Fibroblast of pulmonary artery (primary cell): Measurements from ENCODE around the gene TMEM132D.

Source experiments
- DNase-seq: peaks from one replicate; pipeline ENCODE4 v3.0.0-alpha.2; 2010; ENCODE audit warnings: low read depth
- H3K4me3 ChIP-seq: replicated peaks from 2 replicates; pipeline ENCODE4 v1.5.1; 2011; ENCODE audit warnings: low read depth, mild to moderate bottlenecking, control low read depth, low read length, moderate library complexity
- TF ChIP-seq, protein P1 (sequence below): IDR thresholded peaks from 2 replicates; pipeline ENCODE4 v1.5.1; 2011; ENCODE audit warnings: mild to moderate bottlenecking, control low read depth, low read length, inconsistent platforms; ENCODE audit errors: missing control alignments

Gene TMEM132D

DNA sequence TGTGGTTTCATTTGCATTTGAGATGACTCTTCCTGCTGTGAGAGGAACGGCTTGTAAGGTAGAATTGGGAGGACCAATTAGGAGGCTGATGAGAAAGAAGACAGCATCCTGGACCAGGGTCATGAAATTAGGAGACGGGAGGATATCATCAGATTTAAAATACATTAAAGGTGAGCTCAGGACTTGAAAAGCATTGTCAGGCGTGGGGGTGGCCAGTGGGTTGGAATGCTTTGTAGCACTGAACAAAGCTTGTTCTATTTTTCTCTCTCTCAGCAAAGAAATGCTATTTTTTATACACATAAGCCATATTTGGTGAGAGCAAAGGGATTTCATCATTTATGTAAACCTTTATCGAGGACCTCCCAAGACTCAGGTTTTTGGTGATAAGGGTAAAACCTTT is 157.5 kb downstream of the TMEM132D start:
- DNase-seq = no peak
- TF ChIP-seq, protein P1, sequence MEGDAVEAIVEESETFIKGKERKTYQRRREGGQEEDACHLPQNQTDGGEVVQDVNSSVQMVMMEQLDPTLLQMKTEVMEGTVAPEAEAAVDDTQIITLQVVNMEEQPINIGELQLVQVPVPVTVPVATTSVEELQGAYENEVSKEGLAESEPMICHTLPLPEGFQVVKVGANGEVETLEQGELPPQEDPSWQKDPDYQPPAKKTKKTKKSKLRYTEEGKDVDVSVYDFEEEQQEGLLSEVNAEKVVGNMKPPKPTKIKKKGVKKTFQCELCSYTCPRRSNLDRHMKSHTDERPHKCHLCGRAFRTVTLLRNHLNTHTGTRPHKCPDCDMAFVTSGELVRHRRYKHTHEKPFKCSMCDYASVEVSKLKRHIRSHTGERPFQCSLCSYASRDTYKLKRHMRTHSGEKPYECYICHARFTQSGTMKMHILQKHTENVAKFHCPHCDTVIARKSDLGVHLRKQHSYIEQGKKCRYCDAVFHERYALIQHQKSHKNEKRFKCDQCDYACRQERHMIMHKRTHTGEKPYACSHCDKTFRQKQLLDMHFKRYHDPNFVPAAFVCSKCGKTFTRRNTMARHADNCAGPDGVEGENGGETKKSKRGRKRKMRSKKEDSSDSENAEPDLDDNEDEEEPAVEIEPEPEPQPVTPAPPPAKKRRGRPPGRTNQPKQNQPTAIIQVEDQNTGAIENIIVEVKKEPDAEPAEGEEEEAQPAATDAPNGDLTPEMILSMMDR = no peak
- H3K4me3 ChIP-seq = no peak overlapping the region

DNA sequence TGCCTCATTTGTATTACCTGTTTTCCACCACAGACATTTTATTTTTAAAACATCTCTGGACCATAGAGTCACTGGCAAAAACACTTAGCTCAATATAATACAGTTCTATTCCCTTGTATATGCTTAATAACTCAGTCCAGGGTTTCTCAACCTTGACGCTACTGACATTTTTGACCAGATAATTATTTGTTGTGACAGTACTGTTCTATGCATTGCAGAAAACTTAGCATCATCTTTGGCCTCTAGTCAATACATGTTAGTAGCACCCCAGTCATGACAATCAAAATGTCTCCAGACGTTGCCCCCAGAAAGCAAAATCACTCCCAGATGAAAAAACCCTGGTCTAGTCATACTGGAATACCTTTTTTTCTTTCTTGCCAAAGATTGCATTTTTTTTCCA is 174.7 kb downstream of the TMEM132D start:
- DNase-seq = no peak
- TF ChIP-seq, protein P1 = no peak
- no peak overlapping the region for H3K4me3 ChIP-seq

DNA sequence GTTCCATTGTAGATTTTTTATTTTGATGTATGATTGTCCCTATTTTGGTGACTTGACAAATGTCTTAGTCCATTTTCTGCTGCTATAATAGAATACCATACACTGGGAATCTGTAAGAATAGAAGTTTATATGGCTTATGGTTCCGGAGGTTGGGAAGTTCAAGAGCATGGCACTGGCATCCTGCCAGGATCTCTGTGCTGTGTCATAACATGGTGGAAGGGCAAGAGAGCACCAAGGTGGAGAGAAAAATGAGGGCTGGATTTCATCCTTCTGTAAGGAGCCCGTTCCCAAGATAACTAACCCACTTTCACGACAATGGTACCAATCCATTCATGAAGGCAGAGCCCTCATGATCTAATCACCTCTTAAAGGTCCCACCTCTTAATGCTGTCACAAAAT is 176.7 kb downstream of the TMEM132D start:
- no peak overlapping the region for H3K4me3 ChIP-seq
- DNase-seq = no peak
- TF ChIP-seq, protein P1 = no peak

DNA sequence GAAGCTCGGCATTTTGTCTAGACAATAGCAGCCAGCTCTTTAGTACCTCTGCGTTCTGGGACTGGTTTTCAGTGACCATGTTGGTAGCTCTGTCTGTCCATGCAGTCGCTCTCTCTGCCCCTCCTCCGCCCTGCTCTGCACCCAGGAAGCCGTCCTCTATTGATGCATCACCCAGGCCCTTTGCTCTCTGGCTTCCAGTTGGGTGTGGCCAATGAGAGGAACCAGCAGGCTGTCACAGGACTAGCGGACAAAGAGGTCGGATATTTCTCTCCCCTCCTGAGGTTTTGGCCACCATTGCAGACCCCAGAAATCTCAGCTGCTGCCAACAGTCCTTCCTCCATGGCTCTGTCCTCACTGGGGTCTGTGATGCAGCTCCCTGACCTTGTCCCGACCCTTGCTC is 180.6 kb downstream of the TMEM132D start:
- H3K4me3 ChIP-seq = no peak overlapping the region
- no peak for DNase-seq
- TF ChIP-seq, protein P1 = no peak

DNA sequence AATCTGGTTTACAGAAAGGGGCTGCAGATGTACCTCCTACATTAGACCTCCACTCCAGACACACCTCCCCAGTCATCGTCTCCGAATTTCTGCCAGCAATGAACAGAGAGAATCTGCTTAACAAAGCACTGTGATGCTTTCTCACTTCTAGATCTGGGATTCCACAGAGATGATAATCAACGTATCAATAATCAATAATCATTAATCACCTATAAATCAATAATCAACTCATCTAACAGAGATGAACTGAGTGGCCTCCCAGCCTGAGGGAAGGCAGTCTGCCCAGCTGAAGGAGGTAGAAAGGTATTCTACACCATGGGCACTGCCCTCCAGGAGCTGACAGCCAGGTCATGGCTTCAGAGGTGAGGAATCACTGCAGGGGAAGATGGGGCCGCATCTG is 183.2 kb downstream of the TMEM132D start:
- DNase-seq = no peak
- TF ChIP-seq, protein P1 = no peak
- H3K4me3 ChIP-seq = no peak overlapping the region

DNA sequence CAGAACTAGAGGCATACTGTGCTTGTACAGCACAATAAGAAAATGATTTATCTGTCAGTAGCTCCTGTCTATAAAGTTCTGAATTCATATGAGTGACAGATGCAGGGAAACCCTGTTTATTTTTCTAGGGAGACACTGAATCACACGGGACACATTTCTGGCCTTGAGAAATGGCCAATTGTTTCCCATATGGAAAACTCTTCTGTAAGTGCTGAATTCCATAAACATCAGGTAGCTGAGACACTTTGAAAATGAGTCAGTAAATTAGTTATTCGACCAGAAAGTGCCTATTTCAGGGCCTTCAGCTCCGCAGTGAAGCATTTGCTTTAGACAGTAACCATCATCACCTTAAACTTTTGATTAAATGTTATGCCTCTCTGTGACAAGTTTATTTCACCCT is 184.4 kb downstream of the TMEM132D start:
- no peak for DNase-seq
- H3K4me3 ChIP-seq = no peak overlapping the region
- TF ChIP-seq, protein P1 = no peak

DNA sequence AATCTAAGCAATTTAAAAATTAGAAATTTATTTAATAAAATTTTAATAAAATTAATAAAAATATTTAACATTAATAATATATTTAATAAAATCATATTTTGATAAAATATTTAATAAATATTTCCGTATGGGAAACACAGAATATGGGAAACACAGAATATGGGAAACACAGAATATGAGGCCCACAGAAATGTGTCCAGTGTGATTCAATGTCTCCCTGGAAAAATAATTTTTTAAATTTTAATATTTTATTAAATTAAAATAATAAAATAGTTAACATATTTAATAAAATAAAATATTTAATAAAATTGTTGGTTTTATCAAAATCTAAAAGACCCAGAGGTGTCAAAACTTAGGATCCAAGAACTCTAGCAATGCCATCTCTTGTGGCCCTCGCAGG is 186.4 kb downstream of the TMEM132D start:
- no peak for DNase-seq
- TF ChIP-seq, protein P1 = no peak
- no peak overlapping the region for H3K4me3 ChIP-seq
